COLO829 (cell line): ENCODE data around the gene ORC5.
"Not testable (repeated sequence)": the region's sequence is repeated elsewhere in the genome, so short reads cannot be mapped to it uniquely, and the experiment has no call there.

Experiments used
- DNase-seq: peaks from one replicate; pipeline ENCODE4 v3.0.0; 2012; ENCODE audit warnings: low spot score

The ORC5 gene

DNA sequence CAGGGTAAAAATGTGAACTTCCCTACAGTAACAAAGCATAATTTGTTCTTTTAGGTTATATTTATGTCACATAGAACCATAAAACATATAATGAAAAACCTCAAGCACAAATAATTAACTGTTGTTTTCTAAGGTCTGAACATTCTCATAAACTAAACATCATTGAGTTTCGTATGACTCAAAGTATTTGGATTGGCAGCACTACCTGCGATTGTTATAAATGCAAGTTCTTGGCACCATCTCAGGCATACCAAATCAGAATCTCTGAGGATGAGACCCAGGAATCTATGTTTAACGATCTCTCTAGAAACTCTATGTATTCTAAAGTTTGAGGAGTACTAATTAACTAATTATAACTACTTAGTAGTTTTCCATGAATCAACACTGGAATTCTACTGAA, 22.5 kb downstream of the ORC5 start:
- peak; percentile 14 for DNase-seq

DNA sequence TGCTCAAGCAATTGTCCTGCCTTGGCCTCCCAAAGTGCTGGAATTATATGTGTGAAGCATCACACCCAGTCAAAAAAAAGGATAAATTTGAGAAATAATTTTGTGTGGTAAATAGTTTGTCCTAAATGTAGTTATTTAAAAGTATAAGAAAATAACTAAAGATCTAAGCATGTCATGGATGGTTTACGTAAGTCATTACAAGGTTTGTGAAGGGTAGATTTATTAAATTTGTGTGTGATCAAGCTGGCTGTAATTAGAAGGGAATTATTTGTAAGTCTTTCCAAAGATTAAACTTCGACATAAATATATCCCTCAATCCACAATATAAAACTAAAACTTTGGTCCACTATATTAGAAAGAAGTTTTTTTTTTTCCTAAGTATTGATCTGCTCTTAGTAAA, 28.6 kb downstream of the ORC5 start:
- DNase-seq: no peak

DNA sequence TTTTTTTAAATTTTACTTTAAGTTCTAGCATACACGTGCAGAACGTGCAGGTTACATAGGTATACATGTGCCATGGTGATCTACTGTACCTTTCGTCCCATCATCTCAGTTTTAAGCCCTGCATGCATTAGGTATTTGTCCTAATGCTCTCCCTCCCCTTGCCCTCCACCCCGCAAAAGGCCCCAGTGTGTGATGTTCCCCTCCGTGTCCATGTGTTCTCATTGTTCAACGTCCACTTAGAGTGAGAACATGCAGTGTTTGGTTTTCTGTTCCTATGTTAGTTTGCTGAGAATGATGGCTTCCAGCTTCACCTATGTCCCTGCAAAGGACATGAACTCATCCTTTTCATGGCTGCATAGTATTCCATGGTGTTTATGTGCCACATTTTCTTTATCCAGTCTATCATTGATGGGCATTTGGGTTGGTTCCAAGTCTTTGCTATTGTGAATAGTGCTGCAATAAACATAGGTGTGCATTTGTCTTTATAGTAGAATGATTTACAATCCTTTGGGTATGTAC, 30.2 kb downstream of the ORC5 start:
- DNase-seq: not testable (repeated sequence)

DNA sequence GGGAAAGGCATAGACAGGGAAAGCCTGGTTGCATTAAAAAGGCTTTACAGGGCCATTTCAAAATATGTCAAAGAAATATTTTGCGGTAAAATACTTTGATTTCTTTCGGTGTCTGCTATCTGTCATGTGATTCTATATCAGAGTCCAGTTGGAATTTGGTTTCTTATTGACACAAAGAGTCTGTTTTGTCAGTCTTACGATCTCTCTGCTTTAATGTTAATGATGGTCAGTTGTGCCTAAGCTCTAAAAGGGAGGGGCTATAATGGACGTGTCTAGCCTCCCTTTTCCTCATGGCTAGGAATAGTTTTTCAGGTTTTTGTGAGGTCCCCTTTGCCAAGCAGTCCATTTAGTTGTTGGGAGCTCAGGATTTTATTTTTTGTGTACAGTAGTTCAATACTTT, 31.5 kb downstream of the ORC5 start:
- DNase-seq: peak; percentile 59

DNA sequence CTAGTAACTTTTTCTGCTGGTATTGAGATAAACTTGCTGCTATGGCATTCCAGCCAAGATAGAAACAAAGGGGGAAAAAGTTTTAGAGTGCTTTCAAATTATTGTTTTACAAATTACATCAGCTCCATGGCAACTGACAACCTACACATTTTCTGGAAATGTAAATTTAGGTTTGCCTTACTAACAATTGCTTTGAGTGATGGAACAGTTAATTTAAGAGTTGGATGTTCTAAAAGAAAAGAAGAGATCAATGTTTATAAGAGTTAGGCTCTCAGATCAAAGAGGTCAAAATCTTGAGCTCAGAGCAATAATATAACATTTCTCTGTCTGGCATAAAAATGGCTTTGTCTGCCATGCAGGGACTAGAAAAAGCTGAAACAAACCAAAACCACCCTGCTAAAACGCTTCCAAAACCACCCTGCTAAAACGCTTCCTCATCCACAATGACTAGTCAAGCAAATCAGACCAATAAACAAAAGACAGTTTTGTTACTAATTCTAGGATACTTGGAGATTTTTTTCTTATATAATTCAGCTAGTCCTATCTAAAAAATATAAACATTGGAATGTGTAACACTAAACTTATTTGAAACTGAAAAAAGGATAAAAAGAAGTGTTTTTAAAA, 32.3 kb downstream of the ORC5 start:
- peak; percentile 52 for DNase-seq

DNA sequence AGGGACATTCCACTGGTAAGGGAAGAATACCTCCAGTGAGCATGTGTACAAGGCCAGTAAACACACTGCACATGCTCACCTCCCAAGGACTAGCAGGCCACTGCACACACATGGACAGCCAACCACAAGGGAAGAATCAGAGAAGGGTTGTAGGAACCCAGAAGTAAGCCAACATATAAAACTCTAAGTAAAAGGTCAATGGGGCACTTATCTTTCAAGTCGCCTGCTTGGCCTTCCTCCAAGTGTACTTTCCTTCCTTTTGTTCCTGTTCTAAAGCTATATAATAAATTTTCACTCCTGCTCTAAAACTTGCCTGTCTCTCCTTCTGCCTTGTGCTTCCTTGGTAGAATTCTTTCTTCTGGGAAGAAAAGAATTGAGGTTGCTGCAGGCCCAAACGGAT, 33.0 kb downstream of the ORC5 start:
- DNase-seq: no peak

DNA sequence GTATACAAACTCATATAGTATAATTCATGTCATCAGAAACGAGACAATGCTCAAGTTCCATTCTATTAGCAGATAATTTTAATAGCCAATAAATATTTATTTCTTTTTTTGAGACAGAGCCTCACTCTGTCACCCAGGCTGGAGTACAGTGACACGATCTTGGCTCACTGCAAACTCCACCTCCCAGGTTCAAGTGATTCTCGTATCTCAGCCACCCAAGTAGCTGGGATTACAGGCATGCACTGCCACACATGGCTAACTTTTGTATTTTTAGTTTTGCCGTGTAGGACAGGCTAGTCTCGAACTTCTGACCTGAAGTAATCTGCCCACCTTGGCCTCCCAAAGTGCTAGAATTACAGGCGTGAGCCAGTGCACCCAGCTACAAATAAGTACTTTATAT, 45.7 kb downstream of the ORC5 start:
- DNase-seq: no peak

DNA sequence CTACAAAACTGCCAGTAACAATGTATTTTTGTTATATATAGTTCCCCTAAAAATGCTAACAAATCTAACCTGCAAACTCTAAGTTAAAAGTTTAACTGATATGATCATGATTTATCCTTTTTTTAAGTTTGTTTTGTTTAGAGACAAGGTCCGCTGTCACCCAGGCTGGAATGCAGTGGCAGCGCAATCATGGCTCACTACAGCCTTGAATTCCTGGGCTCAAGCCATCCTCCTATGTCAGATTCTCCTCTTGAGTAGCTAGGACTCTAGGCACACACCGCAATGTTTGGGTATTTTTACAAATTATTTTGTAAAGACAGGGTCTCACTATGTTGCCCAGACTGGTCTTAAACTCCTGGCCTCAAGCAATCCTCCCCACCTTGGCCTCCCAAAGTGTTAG, 46.6 kb downstream of the ORC5 start:
- no peak for DNase-seq

DNA sequence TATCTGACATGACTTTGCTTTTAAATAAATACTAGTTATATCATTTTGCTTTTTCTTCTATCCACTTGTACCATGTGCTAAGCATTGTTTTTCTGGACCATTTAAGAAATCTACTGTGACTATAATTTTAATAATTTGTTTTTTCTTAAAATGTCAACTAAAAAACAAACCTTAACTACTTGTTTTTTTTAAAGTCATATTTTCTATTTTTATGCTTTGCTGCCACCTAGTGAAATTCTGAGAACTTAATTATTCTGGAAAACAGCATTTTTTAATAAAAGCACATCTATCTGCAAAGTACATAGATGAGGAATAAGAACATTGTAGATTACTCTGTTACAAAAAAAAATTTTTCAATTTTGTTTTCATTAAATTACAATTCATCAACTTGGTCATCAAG, 47.4 kb downstream of the ORC5 start:
- no peak for DNase-seq

DNA sequence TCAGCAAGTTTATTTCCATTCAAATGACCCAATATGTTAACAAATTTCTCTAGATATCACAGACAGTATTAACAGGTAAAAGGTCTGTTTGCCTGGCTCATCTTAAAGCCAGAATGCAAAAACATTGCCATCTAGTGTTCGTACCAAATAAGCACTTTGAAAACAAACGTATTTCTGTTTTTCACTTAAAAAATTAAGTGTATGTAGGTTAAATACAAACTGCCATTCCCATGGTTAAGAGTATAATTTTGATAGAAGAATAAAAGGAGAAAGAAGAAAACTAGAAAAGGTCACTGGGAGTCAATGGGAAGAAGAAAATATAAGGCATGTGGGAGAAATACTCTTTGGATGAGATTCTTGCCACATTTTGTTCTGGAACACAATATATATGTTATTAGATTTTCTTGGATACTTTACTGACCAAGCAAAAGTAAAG, 51.0 kb downstream of the ORC5 start:
- no peak for DNase-seq

DNA sequence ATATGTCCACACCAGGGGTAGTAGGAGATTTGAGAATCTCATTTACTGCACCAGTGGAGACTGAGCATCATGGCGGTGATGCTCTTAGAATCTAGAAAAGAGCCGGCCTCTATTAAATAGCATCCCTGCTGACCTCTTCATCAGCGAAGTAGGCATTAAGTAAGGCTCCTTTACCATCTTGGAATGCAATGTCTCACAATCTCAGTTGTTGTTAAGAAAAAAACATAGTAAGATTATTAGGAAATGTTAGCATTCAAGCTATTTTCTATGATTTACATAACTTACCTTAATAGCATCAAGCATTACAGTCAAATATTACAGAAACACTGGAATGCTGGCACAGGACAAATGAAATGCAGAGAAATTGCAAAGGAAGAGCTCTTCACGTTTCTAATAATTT, 54.5 kb downstream of the ORC5 start:
- DNase-seq: no peak

DNA sequence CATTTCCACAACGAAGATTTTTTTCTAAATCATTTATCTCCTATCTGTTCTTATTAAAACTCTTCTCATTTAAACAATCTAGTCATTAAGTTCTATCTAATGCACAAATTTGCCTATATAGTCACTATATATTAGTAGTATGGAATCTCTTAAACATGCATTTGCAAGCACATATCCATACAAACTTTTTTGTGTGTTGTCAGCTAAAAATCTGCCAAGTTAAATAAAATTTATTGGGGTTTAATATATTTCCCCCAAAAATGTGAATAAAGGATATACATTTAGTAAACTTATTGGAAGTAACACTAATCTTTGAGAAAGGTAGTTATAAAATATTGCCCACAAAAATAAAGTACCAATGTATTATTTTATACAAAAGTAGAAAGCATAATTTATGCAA, 55.3 kb downstream of the ORC5 start:
- DNase-seq: no peak

DNA sequence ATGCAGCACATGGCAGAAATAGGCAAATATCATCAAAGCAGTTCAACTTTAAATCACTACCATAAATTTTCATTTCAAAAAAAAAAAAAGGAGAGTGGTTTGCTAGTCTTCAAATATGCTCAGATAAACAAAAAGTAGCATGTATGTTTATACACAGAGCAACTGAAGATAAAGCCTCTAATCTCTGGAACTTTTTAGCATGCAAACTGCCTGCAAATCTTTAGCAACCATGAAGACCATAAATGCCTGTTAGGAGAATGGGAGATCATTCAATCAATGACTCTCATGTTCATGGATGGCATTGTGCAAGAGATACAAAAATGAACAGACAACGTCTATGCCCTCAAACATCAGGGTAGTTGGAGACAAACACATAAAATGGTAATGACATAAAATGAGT, 57.3 kb downstream of the ORC5 start:
- DNase-seq: no peak

DNA sequence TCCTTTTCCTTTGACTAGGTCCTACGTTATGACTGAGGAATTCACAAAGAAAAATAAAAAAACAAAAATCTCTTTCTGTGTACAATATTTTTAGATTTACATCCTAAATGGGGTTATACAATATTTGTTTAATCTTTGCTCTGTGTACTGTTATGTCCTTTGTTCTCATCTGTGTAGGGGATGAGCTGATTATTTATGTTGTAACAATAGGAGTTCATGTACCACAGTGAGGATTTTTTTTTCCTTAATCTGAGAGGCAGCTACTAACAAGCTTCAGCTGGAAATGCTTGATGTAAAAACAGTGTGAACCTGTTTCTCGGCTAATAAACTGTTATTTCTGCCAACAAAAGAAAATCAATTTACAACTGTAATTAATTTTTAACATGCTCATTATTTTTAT, 58.0 kb downstream of the ORC5 start:
- DNase-seq: no peak

DNA sequence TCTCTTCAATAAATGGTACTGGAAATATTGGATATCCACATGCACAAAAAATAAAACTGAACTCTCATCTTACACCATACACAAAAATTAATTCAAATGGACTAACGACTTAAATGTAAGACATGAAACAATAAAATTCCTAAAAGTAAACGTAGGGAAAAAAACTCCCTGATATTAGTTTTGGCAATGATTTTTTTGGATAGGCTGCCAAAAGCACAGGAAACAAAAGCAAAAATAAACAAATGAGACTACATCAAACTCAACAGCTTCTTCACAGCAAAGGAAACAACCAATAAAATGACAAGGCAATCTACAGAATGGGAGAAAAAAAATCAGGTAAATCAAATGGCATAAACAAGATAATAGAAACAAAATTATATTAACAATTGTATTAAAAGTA, 65.7 kb downstream of the ORC5 start:
- no peak for DNase-seq

DNA sequence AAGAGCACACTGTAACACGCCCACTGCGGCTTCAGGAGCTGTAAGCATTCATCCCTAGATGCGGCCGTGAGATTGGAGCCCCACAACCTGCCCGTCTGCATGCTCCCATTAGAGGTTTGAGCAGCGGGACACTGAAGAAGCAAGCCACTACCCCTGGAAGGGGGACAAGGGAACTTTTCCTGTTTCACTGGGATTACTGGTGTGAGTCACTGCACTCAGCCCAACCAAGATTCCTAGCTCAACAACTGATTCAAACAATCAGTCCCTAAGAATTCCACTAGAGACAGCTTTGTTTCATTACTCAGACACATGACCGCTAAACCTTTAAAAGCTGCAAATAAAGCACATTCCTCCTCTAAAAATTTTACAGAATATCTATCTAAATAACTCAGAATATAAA, 69.8 kb downstream of the ORC5 start:
- peak; percentile 67 for DNase-seq

DNA sequence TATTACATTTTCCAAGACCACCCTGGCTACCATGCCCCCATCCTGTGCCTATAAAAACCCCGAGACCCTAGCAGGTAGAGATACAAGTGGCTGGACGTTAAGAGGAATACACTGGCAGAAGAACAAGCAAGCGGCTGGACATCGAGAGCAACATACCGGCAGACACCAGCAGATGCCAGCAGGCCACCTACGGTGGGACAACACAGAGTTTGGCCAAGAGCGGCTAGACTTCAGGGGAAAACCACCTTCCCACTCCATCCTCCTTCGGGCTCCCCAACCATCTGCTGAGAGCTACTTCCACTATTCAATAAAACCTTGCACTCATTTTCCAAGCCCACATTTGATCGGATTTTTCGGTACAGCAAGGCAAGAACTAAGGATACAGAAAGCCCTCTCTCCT, 70.3 kb downstream of the ORC5 start:
- DNase-seq: no peak

DNA sequence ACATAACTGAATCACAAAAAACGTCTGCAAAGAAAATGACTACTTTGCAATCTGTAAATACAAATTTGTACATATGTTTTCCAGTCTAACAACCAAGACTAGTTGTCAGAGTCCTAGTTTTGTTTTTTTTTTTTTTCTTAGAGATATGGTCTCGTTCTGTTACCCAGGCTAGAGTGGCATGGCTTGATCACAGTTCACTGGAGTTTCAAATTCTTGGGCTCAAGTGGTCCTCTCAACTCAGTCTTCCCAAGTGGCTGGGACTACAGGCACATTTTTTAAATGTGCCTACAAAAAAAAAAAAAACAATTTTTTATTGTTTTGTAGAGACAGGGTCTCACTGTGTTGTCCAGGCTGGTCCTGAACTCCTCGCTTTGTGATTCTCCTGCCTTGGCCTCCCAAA, 70.8 kb downstream of the ORC5 start:
- no peak for DNase-seq

DNA sequence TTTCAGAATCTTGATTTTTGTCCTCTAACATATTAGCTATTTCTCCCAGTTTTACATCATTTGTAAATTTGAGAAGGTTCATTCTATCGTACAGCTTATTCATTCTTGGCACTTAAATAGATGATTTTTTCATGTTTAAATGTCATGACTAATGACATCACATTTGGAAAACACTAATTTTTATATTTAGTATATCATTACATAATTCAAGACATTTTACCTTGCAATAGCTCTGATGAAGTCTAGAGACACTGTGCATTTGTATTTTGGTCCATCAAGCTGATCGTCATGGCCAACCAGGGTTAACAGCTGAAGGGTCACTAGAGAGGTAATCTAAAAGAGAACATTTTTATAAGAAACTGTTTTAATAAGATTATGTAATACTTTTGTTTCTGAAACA, 71.3 kb downstream of the ORC5 start:
- no peak for DNase-seq

DNA sequence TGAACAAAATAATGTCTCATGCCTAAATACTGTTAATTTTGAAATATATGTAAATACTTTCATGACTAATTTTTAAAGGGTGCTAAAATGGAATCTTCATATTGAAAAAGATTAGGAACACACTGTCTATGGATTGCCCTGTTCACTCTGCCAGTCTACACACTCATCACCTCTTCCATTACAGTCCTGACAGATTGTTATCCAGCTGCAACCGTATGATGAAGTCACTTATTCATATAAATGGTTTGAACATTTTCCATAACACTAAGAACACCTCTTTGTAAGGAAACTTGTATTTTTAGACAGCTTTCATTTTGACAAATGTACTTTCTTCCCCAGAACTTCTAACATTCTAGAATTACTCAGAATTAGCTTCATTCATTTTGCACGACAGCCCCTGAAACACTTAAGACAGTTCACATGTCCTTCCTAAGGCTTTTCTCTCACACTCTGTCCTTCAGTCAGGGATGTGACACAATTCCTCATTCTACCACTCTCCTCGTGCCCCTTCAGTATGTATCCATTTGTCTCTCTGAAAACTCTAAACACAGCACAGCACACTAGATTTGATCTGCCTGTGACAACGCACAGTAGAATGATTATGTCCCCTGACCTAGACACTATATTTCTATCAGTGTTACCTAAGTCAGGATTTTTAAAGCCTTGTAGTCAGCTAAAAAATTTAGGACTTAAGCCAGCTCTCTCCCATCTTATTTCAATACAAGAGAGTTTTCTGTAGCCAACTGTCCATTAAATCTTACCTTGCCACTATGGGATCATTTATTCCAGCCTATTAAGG, 71.9 kb downstream of the ORC5 start:
- no peak for DNase-seq

DNA sequence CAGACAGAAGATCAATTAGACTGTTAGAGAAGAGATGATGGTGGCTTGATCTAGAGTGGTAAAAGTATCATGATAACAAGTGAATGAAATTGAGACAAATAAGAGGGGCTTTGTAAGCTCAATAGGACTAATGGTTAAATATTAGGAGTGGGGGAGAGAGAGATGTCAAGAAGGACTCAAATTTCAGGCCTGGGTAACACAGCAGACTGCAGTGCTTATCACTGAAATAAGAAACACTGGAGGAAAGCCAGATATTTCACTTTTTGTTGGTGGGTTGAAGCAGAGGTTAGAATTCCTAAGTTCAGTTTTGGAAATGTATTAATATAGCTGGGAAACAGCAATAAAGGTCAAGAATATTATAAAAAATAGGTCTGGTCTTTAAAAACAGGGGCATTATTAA, 74.6 kb downstream of the ORC5 start:
- no peak for DNase-seq

DNA sequence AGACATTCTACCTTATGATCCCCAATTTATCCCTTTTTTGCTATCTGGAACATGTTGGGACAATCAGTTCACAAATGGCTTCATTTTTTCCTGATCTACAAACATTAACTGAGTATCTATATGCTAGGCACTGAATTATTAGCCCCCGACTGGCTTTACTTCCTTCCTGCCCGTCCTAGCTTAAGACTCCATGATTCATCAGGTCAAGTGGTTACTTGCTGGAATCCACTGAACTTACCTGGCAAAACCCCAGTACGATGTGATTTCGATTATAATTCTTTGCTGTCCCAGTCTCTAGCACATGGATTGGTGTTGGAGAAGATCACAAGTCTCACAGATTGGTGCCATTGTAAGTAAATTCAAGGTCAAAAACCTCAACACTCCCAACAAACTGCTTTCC, 77.1 kb downstream of the ORC5 start:
- DNase-seq: no peak

DNA sequence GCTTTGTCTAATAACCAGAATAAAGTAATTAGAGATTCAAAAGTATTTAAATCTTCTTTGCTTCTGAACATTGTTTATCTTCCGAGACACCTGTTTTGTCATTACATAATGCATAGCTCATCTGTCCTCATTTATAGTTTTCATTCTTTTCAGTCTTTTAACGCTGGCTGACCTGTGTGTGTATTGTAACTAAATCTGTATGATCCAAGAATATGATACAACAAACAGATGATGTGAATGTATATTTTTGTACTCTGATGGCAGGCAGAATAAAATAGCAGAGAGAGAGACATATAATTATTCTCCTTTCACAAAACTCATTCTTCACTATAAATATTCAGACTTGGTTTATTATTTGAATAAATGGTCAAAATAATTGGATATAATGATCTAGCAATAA, 80.6 kb downstream of the ORC5 start:
- DNase-seq: no peak

DNA sequence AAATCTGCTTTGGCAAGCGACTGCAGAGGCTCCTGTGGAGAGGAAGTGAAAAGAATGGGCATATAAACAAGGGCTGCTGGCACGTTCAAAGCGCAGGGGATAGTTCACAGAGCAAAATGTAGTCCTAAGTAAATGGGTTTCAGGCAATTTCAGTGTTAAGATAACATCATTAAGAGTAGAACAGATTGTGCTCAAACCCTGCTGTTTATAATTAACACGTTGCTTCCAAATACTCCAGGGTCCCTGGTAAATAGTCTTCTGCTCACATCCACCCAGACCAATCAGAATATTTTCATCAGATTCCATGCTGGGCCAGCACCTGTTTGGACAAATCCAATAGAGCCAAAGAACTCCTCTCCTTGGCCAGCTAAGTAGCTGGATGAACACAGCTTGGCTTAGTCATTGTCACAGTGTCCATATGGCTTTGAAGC, 81.4 kb downstream of the ORC5 start:
- DNase-seq: no peak
